Endothelial cell of umbilical vein (primary cell): ENCODE results near the gene EEIG1. TPM values are rescaled to one million over a fixed set of nuclear protein-coding genes. Genes with fewer than 3 reads are reported as not detected.
A peak's percentile ranks its signal among the peaks of the same experiment; 100 is the strongest.

Experiments
- BruUV-seq: library from RNA; stranded (reverse); fragments of 400-500 nt; replicated peaks from 2 replicates; lab custom pipeline; 2021; lab: Mats Ljungman, UMichigan
- CTCF ChIA-PET: fragments of 300-600, 350-600 bp; sonication (Branson Sonifier 250); formaldehyde crosslinking; loops from one replicate; lab custom pipeline; 2021; ENCODE audit warnings: antibody characterized with exemption, inconsistent platforms; lab: Charles Lee
- POLR2A ChIA-PET: fragments of 300-600, 350-600 bp; sonication (Branson Sonifier 250); formaldehyde crosslinking; loops from one replicate; lab custom pipeline; 2021; ENCODE audit warnings: antibody characterized with exemption, inconsistent platforms; lab: Charles Lee
- DNase-seq: peaks from one replicate; pipeline ENCODE4 v3.0.0-alpha.2; 2011; ENCODE audit warnings: low read depth, low spot score
- FAIRE-seq: peaks from 2 replicates; lab custom pipeline; 2011; peaks lifted over from hg19 to GRCh38; lab: Jason Lieb, UNC
- H2AFZ ChIP-seq: 2 replicates; pipeline ENCODE4 v1.6.0; 2012; ENCODE audit warnings: low read depth, low read length, control low read depth, inconsistent platforms
- H3K27ac ChIP-seq: 2 replicates; pipeline ENCODE4 v1.5.1; 2011; ENCODE audit warnings: low read depth, mild to moderate bottlenecking, control low read depth, low read length, moderate library complexity; ENCODE audit not compliant: insufficient read depth
- H3K27me3 ChIP-seq, 2 experiments: 2 replicates each; pipeline versions ENCODE4 v1.6.0 to v1.6.1; 2011; ENCODE audit warnings: low read length in 2 of 2, mixed read lengths in 1 of 2; ENCODE audit not compliant: control insufficient read depth in 2 of 2, insufficient read depth in 2 of 2
- H3K36me3 ChIP-seq, 2 experiments: 2 replicates in 1 of 2; 3 replicates in 1 of 2; pipeline ENCODE4 v1.5.1; 2011; ENCODE audit warnings: low read length in 2 of 2, mild to moderate bottlenecking in 1 of 2, moderate library complexity in 1 of 2; ENCODE audit not compliant: control insufficient read depth in 2 of 2, insufficient read depth in 2 of 2; ENCODE audit errors: extremely low read depth in 1 of 2
- H3K4me1 ChIP-seq: 3 replicates; pipeline ENCODE4 v1.5.1; 2011; ENCODE audit warnings: mild to moderate bottlenecking, low read length; ENCODE audit not compliant: control insufficient read depth, insufficient read depth; ENCODE audit errors: extremely low read depth
- H3K4me2 ChIP-seq: 2 replicates; pipeline ENCODE4 v1.6.1; 2011; ENCODE audit warnings: low read length, control low read depth, mixed read lengths; ENCODE audit not compliant: insufficient read depth
- H3K4me3 ChIP-seq, 3 experiments: fragments of 200-600 bp in 1 of 3; sonication (generic), shearing (Covaris generic) in 1 of 3; replicated peaks in 1 of 3; 2 replicates each; pipeline ENCODE4 v1.5.1; 2011 to 2016; ENCODE audit warnings: control low read depth in 3 of 3, low read length in 3 of 3, mild to moderate bottlenecking in 2 of 3, inconsistent platforms in 1 of 3, low read depth in 1 of 3, moderate library complexity in 1 of 3; ENCODE audit not compliant: insufficient read depth in 1 of 3
- H3K79me2 ChIP-seq: 2 replicates; pipeline ENCODE4 v1.6.0; 2012; ENCODE audit warnings: low read length, inconsistent platforms; ENCODE audit not compliant: control insufficient read depth, insufficient read depth
- H3K9ac ChIP-seq: replicated peaks from 2 replicates; pipeline ENCODE3; 2011; ENCODE audit warnings: low read length, control low read depth; ENCODE audit not compliant: insufficient read depth; ENCODE audit errors: extremely low read depth
- H3K9me1 ChIP-seq: replicated peaks from 3 replicates; pipeline ENCODE4 v1.6.0; 2011; ENCODE audit warnings: mild to moderate bottlenecking, low read length; ENCODE audit not compliant: control insufficient read depth, insufficient read depth; ENCODE audit errors: extremely low read depth
- H3K9me3 ChIP-seq: replicated peaks from 2 replicates; pipeline ENCODE4 v1.5.1; 2012; ENCODE audit warnings: low read length, inconsistent platforms; ENCODE audit not compliant: control insufficient read depth, insufficient read depth
- H4K20me1 ChIP-seq: replicated peaks from 2 replicates; pipeline ENCODE3; 2011; ENCODE audit warnings: mild to moderate bottlenecking, low read length; ENCODE audit not compliant: control insufficient read depth, insufficient read depth; ENCODE audit errors: extremely low read depth
- EZH2 ChIP-seq: IDR thresholded peaks from 2 replicates; pipeline ENCODE4 v1.6.1; 2012; ENCODE audit warnings: borderline replicate concordance, low read depth, mild to moderate bottlenecking, moderate library complexity, low read length, inconsistent platforms; ENCODE audit not compliant: severe bottlenecking
- FOS ChIP-seq: IDR thresholded peaks from 2 replicates; pipeline ENCODE4 v1.6.1; 2011; ENCODE audit warnings: mild to moderate bottlenecking, low read length, moderate library complexity, borderline replicate concordance; ENCODE audit not compliant: insufficient read depth
- GATA2 ChIP-seq: IDR thresholded peaks from 2 replicates; pipeline ENCODE4 v1.7.0; 2011; ENCODE audit warnings: low read depth, mild to moderate bottlenecking, moderate library complexity, mixed read lengths, low read length; ENCODE audit not compliant: insufficient read length, insufficient read depth
- JUN ChIP-seq: IDR thresholded peaks from 2 replicates; pipeline ENCODE4 v1.6.1; 2011; ENCODE audit warnings: borderline replicate concordance, low read depth; ENCODE audit not compliant: insufficient read length, insufficient read depth
- MYC ChIP-seq: IDR thresholded peaks from one replicate; pipeline ENCODE4 v1.6.1; 2011; ENCODE audit warnings: mild to moderate bottlenecking, low read depth, low read length
- POLR2A ChIP-seq: IDR thresholded peaks from 2 replicates; pipeline ENCODE4 v1.6.1; 2012; ENCODE audit warnings: low read depth, mild to moderate bottlenecking, control low read depth, low read length
- POLR2AphosphoS5 ChIP-seq: IDR thresholded peaks from 2 replicates; pipeline ENCODE4 v1.6.1; 2012; ENCODE audit warnings: low read depth, mild to moderate bottlenecking, control low read depth, low read length, moderate library complexity; ENCODE audit not compliant: insufficient read depth
- dilution Hi-C: fragments of 300-500 bp; cut with MboI; formaldehyde crosslinking; loops from one replicate; pipeline ENCODE4 v1.15.0; 2019; ENCODE audit warnings: low sequenced_read_pairs; ENCODE audit not compliant: extremely low pct_ligation_motif_present
- intact Hi-C: fragments of 100-400 bp; cut with micrococcal nuclease; formaldehyde crosslinking; loops from one replicate; pipeline ENCODE4 v1.10.0; 2022
- polyA plus RNA-seq, 4 experiments: library from polyadenylated mRNA; depleted of rRNA in 3 of 4; stranded (reverse) in 3 of 4; unstranded in 1 of 4; fragments of >200 nt; gene quantifications; 2 replicates each; pipeline versions ENCODE4 v1.2.1 to v1.2.3, GENCODE V29; 2011 to 2012; ENCODE audit warnings: missing spikeins in 1 of 4
- total RNA-seq: library from RNA; stranded (reverse); gene quantifications from 2 replicates; pipeline ENCODE4 v1.2.3, GENCODE V29; 2021
- TF ChIP-seq, protein P1 (sequence below): IDR thresholded peaks from 2 replicates; pipeline ENCODE4 v1.6.1; 2011; ENCODE audit not compliant: insufficient read depth, insufficient read length
- TF ChIP-seq, protein P2 (sequence below), 2 donors: IDR thresholded peaks; 1 replicate in 1 of 2; 2 replicates in 1 of 2; pipeline ENCODE4 v1.5.1; 2011; ENCODE audit warnings: low read length in 2 of 2, mild to moderate bottlenecking in 2 of 2, moderate library complexity in 2 of 2, control low read depth in 1 of 2, inconsistent platforms in 1 of 2, low read depth in 1 of 2; ENCODE audit not compliant: insufficient read depth in 1 of 2; ENCODE audit errors: extremely low read depth in 1 of 2

Gene EEIG1
- total and polyA plus RNA-seq, 2 donors (not counting 3 experiments of a cell fraction or from before 2014, with no cell fraction given) = 8.4 to 19.0 TPM

GRCh38 chr9:127968042-127968441 lies 12.7 kb downstream of the EEIG1 start:
- ChIA-PET CTCF (interaction anchor here (1.1 kb wide), 1 partner anchor 10 kb away, joined by 4 read pairs; no protein-coding TSS in a partner anchor), POLR2A (no interaction called here)
- Histone ChIP-seq H3K4me3 (no peak overlapping the region), H3K9me3 (no peaks in the 10 kb centered on the region), H3K4me1 (peaks cover 12% of the 10 kb centered on the region), H3K27ac (no peak overlapping the region), H2AFZ (no peak overlapping the region), H3K36me3 (no peaks in the 10 kb centered on the region), H3K79me2 (peaks cover 4% of the 10 kb centered on the region), H3K9ac (no peak overlapping the region), H3K9me1 (no peaks in the 10 kb centered on the region), H3K27me3 (no peaks in the 10 kb centered on the region), H4K20me1 (no peaks in the 10 kb centered on the region), H3K4me2 (no peak overlapping the region)
- FAIRE-seq = no peak
- TF ChIP-seq JUN (no peak), GATA2 (no peak), MYC (no peak), POLR2A (no peak), EZH2 (no peak), POLR2AphosphoS5 (no peak)
- TF ChIP-seq, protein P1, sequence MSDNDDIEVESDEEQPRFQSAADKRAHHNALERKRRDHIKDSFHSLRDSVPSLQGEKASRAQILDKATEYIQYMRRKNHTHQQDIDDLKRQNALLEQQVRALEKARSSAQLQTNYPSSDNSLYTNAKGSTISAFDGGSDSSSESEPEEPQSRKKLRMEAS = no peak
- no TSS peak for BruUV-seq
- dilution Hi-C loops (no loop called here), intact Hi-C loops (no loop called here)
- DNase-seq = peak; percentile 13

- CTCF ChIA-PET = interaction anchor here (1.0 to 1.1 kb wide), 2 partner anchors 11 to 24 kb away, joined by 3 to 4 read pairs; no protein-coding TSS in a partner anchor
- TF ChIP-seq, protein P1 = no peak
- no peak for TF ChIP-seq EZH2
- TF ChIP-seq, protein P2, sequence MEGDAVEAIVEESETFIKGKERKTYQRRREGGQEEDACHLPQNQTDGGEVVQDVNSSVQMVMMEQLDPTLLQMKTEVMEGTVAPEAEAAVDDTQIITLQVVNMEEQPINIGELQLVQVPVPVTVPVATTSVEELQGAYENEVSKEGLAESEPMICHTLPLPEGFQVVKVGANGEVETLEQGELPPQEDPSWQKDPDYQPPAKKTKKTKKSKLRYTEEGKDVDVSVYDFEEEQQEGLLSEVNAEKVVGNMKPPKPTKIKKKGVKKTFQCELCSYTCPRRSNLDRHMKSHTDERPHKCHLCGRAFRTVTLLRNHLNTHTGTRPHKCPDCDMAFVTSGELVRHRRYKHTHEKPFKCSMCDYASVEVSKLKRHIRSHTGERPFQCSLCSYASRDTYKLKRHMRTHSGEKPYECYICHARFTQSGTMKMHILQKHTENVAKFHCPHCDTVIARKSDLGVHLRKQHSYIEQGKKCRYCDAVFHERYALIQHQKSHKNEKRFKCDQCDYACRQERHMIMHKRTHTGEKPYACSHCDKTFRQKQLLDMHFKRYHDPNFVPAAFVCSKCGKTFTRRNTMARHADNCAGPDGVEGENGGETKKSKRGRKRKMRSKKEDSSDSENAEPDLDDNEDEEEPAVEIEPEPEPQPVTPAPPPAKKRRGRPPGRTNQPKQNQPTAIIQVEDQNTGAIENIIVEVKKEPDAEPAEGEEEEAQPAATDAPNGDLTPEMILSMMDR (IDR thresholded peaks at IDR 0.05; ENCODE audit: extremely low read depth in 1 of 2, insufficient read depth in 1 of 2, low read depth in 1 of 2, low read length in 2 of 2) = no peak
- TF ChIP-seq MYC = no peak
- no peak for TF ChIP-seq FOS
- no peak for TF ChIP-seq POLR2A
- no peak for TF ChIP-seq GATA2
- no peak for TF ChIP-seq JUN
- TF ChIP-seq POLR2AphosphoS5 = no peak
- no peaks in the 10 kb centered on the region for H3K27me3 ChIP-seq
- H3K27ac ChIP-seq = no peak overlapping the region
- DNase-seq (no peak), FAIRE-seq (no peak)
- H3K9me1 ChIP-seq = no peaks in the 10 kb centered on the region
- no peak overlapping the region for H3K4me2 ChIP-seq
- peaks cover 4% of the 10 kb centered on the region for H3K79me2 ChIP-seq
- no peak overlapping the region for H3K4me3 ChIP-seq
- H3K9ac ChIP-seq = no peak overlapping the region
- intact Hi-C loops = no loop called here
- POLR2A ChIA-PET = no interaction called here
- H3K4me1 ChIP-seq = peaks cover 12% of the 10 kb centered on the region
- no peaks in the 10 kb centered on the region for H4K20me1 ChIP-seq
- dilution Hi-C loops = no loop called here
- no peaks in the 10 kb centered on the region for H3K9me3 ChIP-seq
- no peaks in the 10 kb centered on the region for H3K36me3 ChIP-seq
- no TSS peak for BruUV-seq
- no peak overlapping the region for H2AFZ ChIP-seq
These were observed 13.5 kb downstream of the EEIG1 start for GRCh38 chr9:127967151-127967809.
